Stomach (tissue), 4 donors: ENCODE results near the gene KCNJ9.

Experiments
- EP300 ChIP-seq: sonication (generic); formaldehyde crosslinking; IDR thresholded peaks from one replicate; pipeline ENCODE4 v1.6.1; 2017; ENCODE audit warnings: antibody characterized with exemption
- POLR2A ChIP-seq, 4 donors: fragments of 450-650 bp; IDR thresholded peaks; one replicate each; pipeline ENCODE4 v1.6.1; 2016; ENCODE audit warnings: antibody characterized with exemption in 4 of 4, control low read depth in 2 of 4, mild to moderate bottlenecking in 1 of 4, moderate library complexity in 1 of 4
- POLR2AphosphoS5 ChIP-seq, 3 donors: sonication (generic); formaldehyde crosslinking; IDR thresholded peaks; one replicate each; pipeline ENCODE4 v1.6.1; 2016; ENCODE audit warnings: antibody characterized with exemption in 3 of 3
- TF ChIP-seq, protein P1 (sequence below), 7 experiments: fragments of 450-650 bp in 4 of 7; fragments of 200-600 bp in 3 of 7; sonication (generic) in 3 of 7; IDR thresholded peaks; one replicate each; pipeline ENCODE4 v1.5.1; 2016 to 2019; ENCODE audit warnings: antibody characterized with exemption in 7 of 7, control low read depth in 2 of 7, mild to moderate bottlenecking in 1 of 7

- TF ChIP-seq, protein P1, sequence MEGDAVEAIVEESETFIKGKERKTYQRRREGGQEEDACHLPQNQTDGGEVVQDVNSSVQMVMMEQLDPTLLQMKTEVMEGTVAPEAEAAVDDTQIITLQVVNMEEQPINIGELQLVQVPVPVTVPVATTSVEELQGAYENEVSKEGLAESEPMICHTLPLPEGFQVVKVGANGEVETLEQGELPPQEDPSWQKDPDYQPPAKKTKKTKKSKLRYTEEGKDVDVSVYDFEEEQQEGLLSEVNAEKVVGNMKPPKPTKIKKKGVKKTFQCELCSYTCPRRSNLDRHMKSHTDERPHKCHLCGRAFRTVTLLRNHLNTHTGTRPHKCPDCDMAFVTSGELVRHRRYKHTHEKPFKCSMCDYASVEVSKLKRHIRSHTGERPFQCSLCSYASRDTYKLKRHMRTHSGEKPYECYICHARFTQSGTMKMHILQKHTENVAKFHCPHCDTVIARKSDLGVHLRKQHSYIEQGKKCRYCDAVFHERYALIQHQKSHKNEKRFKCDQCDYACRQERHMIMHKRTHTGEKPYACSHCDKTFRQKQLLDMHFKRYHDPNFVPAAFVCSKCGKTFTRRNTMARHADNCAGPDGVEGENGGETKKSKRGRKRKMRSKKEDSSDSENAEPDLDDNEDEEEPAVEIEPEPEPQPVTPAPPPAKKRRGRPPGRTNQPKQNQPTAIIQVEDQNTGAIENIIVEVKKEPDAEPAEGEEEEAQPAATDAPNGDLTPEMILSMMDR (IDR thresholded peaks at IDR 0.05) = no peak
- TF ChIP-seq POLR2A (IDR thresholded peaks at IDR 0.05) = no peak
- no peak for TF ChIP-seq POLR2AphosphoS5 (IDR thresholded peaks at IDR 0.05)
- TF ChIP-seq EP300 = no peak
Observed at GRCh38 chr1:160043543-160043942, 37.8 kb upstream of the KCNJ9 start.
